Panc1 (cell line): ENCODE results near the gene TMTC2.

Experiments used
- POLR2AphosphoS5 ChIP-seq: IDR thresholded peaks from 2 replicates; pipeline ENCODE4 v1.6.1; 2012; ENCODE audit warnings: mild to moderate bottlenecking, low read depth, low read length, moderate library complexity
- SIN3A ChIP-seq: IDR thresholded peaks from 2 replicates; pipeline ENCODE4 v1.6.1; 2012; ENCODE audit warnings: low read depth, mild to moderate bottlenecking, low read length, moderate library complexity, borderline replicate concordance; ENCODE audit not compliant: insufficient read depth
- TF ChIP-seq, protein P1 (sequence below): fragments of 450-650 bp; IDR thresholded peaks from 2 replicates; pipeline ENCODE4 v1.5.1; 2017; ENCODE audit warnings: mild to moderate bottlenecking

DNA sequence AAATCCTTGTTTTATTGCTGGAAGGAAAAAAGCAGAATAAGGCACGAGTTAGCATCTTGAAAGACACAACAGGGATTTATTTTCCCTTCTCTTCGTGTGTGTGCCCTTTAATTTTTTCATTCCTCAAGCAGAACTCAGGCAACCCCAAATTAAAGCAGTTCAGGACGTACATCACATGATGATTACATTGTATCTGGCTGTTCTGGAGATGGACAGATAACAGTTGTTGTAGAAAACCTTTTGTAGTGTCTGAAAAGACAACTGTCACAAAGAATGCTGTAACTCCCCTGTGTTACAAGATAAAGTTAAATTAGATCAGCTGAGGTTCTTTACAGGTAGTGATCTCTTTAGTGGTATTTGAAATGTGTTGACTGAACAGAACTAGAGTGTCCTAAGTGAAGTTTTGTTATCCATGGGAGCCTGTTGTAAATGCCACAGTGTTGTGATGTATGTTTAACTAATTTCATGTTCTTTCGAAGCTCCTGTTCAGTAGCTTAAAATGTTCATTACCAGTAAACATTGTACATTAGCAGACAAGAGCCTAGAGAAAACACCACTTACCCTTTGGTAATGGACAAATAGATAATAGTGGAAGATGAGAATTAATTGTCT, 58.5 kb downstream of the TMTC2 start:
- TF ChIP-seq, protein P1, sequence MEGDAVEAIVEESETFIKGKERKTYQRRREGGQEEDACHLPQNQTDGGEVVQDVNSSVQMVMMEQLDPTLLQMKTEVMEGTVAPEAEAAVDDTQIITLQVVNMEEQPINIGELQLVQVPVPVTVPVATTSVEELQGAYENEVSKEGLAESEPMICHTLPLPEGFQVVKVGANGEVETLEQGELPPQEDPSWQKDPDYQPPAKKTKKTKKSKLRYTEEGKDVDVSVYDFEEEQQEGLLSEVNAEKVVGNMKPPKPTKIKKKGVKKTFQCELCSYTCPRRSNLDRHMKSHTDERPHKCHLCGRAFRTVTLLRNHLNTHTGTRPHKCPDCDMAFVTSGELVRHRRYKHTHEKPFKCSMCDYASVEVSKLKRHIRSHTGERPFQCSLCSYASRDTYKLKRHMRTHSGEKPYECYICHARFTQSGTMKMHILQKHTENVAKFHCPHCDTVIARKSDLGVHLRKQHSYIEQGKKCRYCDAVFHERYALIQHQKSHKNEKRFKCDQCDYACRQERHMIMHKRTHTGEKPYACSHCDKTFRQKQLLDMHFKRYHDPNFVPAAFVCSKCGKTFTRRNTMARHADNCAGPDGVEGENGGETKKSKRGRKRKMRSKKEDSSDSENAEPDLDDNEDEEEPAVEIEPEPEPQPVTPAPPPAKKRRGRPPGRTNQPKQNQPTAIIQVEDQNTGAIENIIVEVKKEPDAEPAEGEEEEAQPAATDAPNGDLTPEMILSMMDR = no peak
- TF ChIP-seq SIN3A (no peak), POLR2AphosphoS5 (no peak)
